ENCODE data around the gene IQCH.

GRCh38 chr15:67380921-67381320 is 126.3 kb downstream of the IQCH start:
- no peak for TF ChIP-seq CTCF (IDR thresholded peaks at IDR 0.05; ENCODE audit: low read depth, low read length, poor library complexity, severe bottlenecking)
- TF ChIP-seq EZH2phosphoT487 (IDR thresholded peaks at IDR 0.05; ENCODE audit: borderline replicate concordance, low read length) = no peak

Data from DOHH2 (cell line).